ENCODE data around the gene TIGD1. TPM values are rescaled to one million over a fixed set of nuclear protein-coding genes. Genes with fewer than 3 reads are reported as not detected.

Gene TIGD1
- total RNA-seq, 1 experiment from 2014 or later, result 6.0 TPM

DNA sequence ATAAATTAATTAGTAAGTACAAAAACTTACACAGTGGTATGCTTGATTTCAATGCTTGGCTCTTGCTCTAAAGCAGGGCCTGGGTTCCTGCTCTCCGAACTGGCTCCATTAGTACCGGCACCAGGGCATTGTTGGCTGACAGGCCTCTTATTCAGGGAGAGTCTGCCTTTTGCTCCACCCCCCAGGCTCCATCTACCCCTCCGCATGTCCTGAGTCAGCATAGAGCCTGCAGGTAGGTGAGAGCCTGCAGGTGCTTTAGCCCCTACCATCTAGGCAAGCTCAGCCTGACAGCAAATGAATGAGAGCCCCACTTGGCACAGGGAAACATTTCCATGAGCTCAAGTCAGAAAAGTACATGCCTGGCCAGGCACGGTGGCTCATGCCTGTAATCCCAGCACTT lies 47.9 kb upstream of the TIGD1 start (continued):
- TF ChIP-seq CTCF (IDR thresholded peaks at IDR 0.05 in 2 of 3, conservative IDR thresholded peaks at IDR 0.05 in 1 of 3; ENCODE audit: borderline replicate concordance in 1 of 3, insufficient read depth in 1 of 3, low read depth in 2 of 3, low read length in 2 of 3), result no peak
- no peak for TF ChIP-seq TCF7L2 (IDR thresholded peaks at IDR 0.05; ENCODE audit: borderline replicate concordance, extremely low read depth, insufficient read depth, insufficient read length)
- no peak for TF ChIP-seq JUND (IDR thresholded peaks at IDR 0.05)

DNA sequence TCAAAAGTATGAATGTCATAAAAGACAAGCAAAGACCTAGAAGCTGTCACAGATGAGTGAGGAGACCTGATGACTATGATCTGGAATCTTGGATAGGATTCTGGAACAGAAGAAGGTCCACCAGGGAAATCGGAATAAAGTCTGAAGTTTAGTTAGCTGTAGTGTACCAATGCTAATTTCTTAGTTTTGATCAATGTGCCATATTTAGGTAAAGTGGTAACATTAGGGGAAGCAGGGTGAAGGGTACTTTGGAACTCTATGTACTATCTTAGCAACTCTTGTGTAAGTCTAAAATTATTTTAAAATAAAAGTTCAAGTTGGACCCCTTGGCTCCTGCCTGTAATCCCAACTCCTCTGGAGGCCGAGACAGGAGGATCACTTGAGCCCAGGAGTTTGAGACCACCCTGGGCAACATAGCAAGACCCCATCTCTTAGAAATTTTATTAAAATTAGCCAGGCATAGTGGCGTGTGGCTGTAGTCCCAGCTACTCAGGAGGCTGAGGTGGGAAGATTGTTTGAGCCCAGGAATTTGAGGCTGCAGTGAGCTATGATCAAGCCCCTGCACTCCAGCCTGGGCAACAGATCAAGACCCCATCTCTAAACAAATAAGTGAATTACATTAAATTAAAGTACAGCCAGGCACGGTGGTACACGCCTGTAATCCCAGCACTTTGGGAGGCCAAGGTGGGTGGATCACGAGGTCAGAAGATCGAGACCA lies 47.2 kb upstream of the TIGD1 start:
- ATAC-seq, result no peak
- Histone ChIP-seq H3K4me3 (replicated peaks in 1 of 2; ENCODE audit: low read depth in 1 of 2, low read length in 2 of 2) (no peak overlapping the region), H3K27me3 (ENCODE audit: insufficient read depth, low read length) (no peaks in the 10 kb centered on the region), H3K79me2 (ENCODE audit: insufficient read depth, low read length) (no peaks in the 10 kb centered on the region), H3K4me2 (ENCODE audit: low read length) (no peak overlapping the region), H3K27ac (ENCODE audit: low read depth, low read length) (no peak overlapping the region), H3K9me2 (ENCODE audit: insufficient read depth) (no peaks in the 10 kb centered on the region), H3K4me1 (ENCODE audit: control insufficient read depth in 1 of 2, insufficient read depth in 2 of 2, low read length in 2 of 2) (peaks cover 12 to 17% of the 10 kb centered on the region in 2 experiments), H3K36me3 (ENCODE audit: control insufficient read depth in 1 of 2, insufficient read depth in 2 of 2, low read length in 2 of 2) (no peaks in the 10 kb centered on the region), H3K9ac (ENCODE audit: low read length) (no peak overlapping the region), H3K9me3 (ENCODE audit: control insufficient read depth in 1 of 2, insufficient read depth in 1 of 2, low read depth in 1 of 2, low read length in 2 of 2) (no peaks in the 10 kb centered on the region), H4K20me1 (ENCODE audit: insufficient read depth) (no peaks in the 10 kb centered on the region), H2AFZ (ENCODE audit: low read depth, low read length, poor library complexity, severe bottlenecking) (no peak overlapping the region)
- no peak for DNase-seq (ENCODE audit: low read depth, low spot score)
- TF ChIP-seq SP1 (IDR thresholded peaks at IDR 0.05; ENCODE audit: low read depth) (no peak), TCF7L2 (IDR thresholded peaks at IDR 0.05; ENCODE audit: borderline replicate concordance, extremely low read depth, insufficient read depth, insufficient read length) (no peak), CBX3 (IDR thresholded peaks at IDR 0.05; ENCODE audit: low read depth) (no peak)
- TF ChIP-seq, protein P1, sequence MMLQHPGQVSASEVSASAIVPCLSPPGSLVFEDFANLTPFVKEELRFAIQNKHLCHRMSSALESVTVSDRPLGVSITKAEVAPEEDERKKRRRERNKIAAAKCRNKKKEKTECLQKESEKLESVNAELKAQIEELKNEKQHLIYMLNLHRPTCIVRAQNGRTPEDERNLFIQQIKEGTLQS (IDR thresholded peaks at IDR 0.05), result no peak
- RAD21 ChIA-PET (ENCODE audit: low non-redundant PET in 1 of 2, low total read pairs in 2 of 2, uncharacterized antibody in 2 of 2, unreplicated experiment in 2 of 2), result no interaction called here
- CTCF ChIA-PET, result no interaction called here
- BruUV-seq (replicated peaks), result no TSS peak
- POLR2A ChIA-PET, result no interaction called here
- intact Hi-C loops (cut with micrococcal nuclease), result no loop called here
